Measurements from ENCODE around the gene KLHL1.

KLHL1 gene

GRCh38 chr13:69683921-69684686 lies 424.1 kb downstream of the KLHL1 start:
- no peak overlapping the region for H3K9ac ChIP-seq (ENCODE audit: low read depth, low read length, poor library complexity, severe bottlenecking)

GRCh38 chr13:69681722-69682121 lies 426.5 kb downstream of the KLHL1 start:
- Histone ChIP-seq H4K20me1 (ENCODE audit: insufficient read depth, low read length, poor library complexity, severe bottlenecking) (no peaks in the 10 kb centered on the region), H3K4me1 (ENCODE audit: insufficient read depth, low read length, poor library complexity, severe bottlenecking) (no peaks in the 10 kb centered on the region), H3K79me2 (ENCODE audit: insufficient read depth, low read length) (no peaks in the 10 kb centered on the region), H3K9ac (ENCODE audit: low read depth, low read length, poor library complexity, severe bottlenecking) (no peak overlapping the region), H3K9me2 (replicated peaks; ENCODE audit: low read depth, low read length) (no peaks in the 10 kb centered on the region), H3F3A (ENCODE audit: low read depth) (no peaks in the 10 kb centered on the region), H3K4me2 (ENCODE audit: low read depth, low read length, poor library complexity, severe bottlenecking) (no peak overlapping the region), H3K27me3 (ENCODE audit: insufficient read depth, low read length, poor library complexity, severe bottlenecking) (no peaks in the 10 kb centered on the region), H3K36me3 (ENCODE audit: insufficient read depth, low read length) (no peaks in the 10 kb centered on the region), H3K9me3 (ENCODE audit: insufficient read depth, low read depth, low read length) (no peaks in the 10 kb centered on the region), H3K4me3 (ENCODE audit: low read length, poor library complexity, severe bottlenecking) (no peak overlapping the region), H2AFZ (ENCODE audit: low read length) (no peak overlapping the region)
- TF ChIP-seq, protein P1, sequence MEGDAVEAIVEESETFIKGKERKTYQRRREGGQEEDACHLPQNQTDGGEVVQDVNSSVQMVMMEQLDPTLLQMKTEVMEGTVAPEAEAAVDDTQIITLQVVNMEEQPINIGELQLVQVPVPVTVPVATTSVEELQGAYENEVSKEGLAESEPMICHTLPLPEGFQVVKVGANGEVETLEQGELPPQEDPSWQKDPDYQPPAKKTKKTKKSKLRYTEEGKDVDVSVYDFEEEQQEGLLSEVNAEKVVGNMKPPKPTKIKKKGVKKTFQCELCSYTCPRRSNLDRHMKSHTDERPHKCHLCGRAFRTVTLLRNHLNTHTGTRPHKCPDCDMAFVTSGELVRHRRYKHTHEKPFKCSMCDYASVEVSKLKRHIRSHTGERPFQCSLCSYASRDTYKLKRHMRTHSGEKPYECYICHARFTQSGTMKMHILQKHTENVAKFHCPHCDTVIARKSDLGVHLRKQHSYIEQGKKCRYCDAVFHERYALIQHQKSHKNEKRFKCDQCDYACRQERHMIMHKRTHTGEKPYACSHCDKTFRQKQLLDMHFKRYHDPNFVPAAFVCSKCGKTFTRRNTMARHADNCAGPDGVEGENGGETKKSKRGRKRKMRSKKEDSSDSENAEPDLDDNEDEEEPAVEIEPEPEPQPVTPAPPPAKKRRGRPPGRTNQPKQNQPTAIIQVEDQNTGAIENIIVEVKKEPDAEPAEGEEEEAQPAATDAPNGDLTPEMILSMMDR (conservative IDR thresholded peaks at IDR 0.05; ENCODE audit: low read length) = no peak
- no peak for TF ChIP-seq EZH2phosphoT487 (IDR thresholded peaks at IDR 0.05; ENCODE audit: borderline replicate concordance)

More at GRCh38 chr13:69683921-69684686, 424.1 kb downstream of the KLHL1 start:
- no peaks in the 10 kb centered on the region for H3K36me3 ChIP-seq (ENCODE audit: insufficient read depth, low read length)
- H2AFZ ChIP-seq (ENCODE audit: low read length) = no peak overlapping the region; the same call in 1 of the 2 replicates
- no peaks in the 10 kb centered on the region for H3K9me3 ChIP-seq (ENCODE audit: insufficient read depth, low read depth, low read length)
- H3F3A ChIP-seq (ENCODE audit: low read depth) = no peaks in the 10 kb centered on the region
- H4K20me1 ChIP-seq (ENCODE audit: insufficient read depth, low read length, poor library complexity, severe bottlenecking) = no peaks in the 10 kb centered on the region
- TF ChIP-seq, protein P1 (conservative IDR thresholded peaks at IDR 0.05; ENCODE audit: low read length) = no peak
- TF ChIP-seq EZH2phosphoT487 (IDR thresholded peaks at IDR 0.05; ENCODE audit: borderline replicate concordance) = no peak
- H3K4me1 ChIP-seq (ENCODE audit: insufficient read depth, low read length, poor library complexity, severe bottlenecking) = no peaks in the 10 kb centered on the region
- H3K27me3 ChIP-seq (ENCODE audit: insufficient read depth, low read length, poor library complexity, severe bottlenecking) = no peaks in the 10 kb centered on the region
- no peak overlapping the region for H3K4me3 ChIP-seq (ENCODE audit: low read length, poor library complexity, severe bottlenecking)
- H3K4me2 ChIP-seq (ENCODE audit: low read depth, low read length, poor library complexity, severe bottlenecking) = no peak overlapping the region
- no peaks in the 10 kb centered on the region for H3K79me2 ChIP-seq (ENCODE audit: insufficient read depth, low read length)
- H3K9me2 ChIP-seq (replicated peaks; ENCODE audit: low read depth, low read length) = no peaks in the 10 kb centered on the region

DNA sequence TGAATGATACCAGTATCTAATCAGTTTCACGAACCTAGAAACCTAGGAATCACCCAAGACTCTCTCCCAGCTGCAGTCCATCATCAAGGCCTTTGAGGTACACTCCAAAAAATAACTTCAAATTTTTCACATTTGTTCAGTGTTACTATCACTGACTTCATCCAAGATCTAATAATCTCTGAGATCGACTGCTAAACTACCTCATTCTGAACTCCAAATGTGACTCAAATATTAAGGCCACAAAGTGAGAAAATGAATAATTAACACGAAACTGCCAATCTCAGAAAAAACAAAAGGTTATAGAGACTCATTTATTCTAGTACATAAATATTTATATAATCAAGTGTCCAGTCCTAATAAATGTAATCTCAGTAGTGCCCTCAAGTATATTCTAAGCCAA lies 430.9 kb downstream of the KLHL1 start:
- no peak for TF ChIP-seq EZH2phosphoT487 (IDR thresholded peaks at IDR 0.05; ENCODE audit: borderline replicate concordance)
- TF ChIP-seq, protein P1 (conservative IDR thresholded peaks at IDR 0.05; ENCODE audit: low read length) = no peak
- no peaks in the 10 kb centered on the region for H4K20me1 ChIP-seq (ENCODE audit: insufficient read depth, low read length, poor library complexity, severe bottlenecking)
- H3K9me2 ChIP-seq (replicated peaks; ENCODE audit: low read depth, low read length) = no peaks in the 10 kb centered on the region
- no peaks in the 10 kb centered on the region for H3K27me3 ChIP-seq (ENCODE audit: insufficient read depth, low read length, poor library complexity, severe bottlenecking)
- no peak overlapping the region for H3K9ac ChIP-seq (ENCODE audit: low read depth, low read length, poor library complexity, severe bottlenecking)
- no peaks in the 10 kb centered on the region for H3K36me3 ChIP-seq (ENCODE audit: insufficient read depth, low read length)
- no peak overlapping the region for H3K4me2 ChIP-seq (ENCODE audit: low read depth, low read length, poor library complexity, severe bottlenecking)
- H2AFZ ChIP-seq (ENCODE audit: low read length) = no peak overlapping the region
- H3F3A ChIP-seq (ENCODE audit: low read depth) = no peaks in the 10 kb centered on the region
- H3K4me3 ChIP-seq (ENCODE audit: low read length, poor library complexity, severe bottlenecking) = no peak overlapping the region
- no peaks in the 10 kb centered on the region for H3K79me2 ChIP-seq (ENCODE audit: insufficient read depth, low read length)
- no peaks in the 10 kb centered on the region for H3K4me1 ChIP-seq (ENCODE audit: insufficient read depth, low read length, poor library complexity, severe bottlenecking)
- no peaks in the 10 kb centered on the region for H3K9me3 ChIP-seq (ENCODE audit: insufficient read depth, low read depth, low read length)

Data from Loucy (cell line).